GM18870 (cell line): Measurements from ENCODE around the gene UGT2B11.
"Not testable (repeated sequence)": the region's sequence is repeated elsewhere in the genome, so short reads cannot be mapped to it uniquely, and the experiment has no call there.

Experiments
- ATAC-seq: cut with Tn5 transposase; IDR thresholded peaks from one replicate; pipeline ENCODE4 v1.9.1; 2021; ENCODE audit warnings: moderate library complexity; ENCODE audit not compliant: unreplicated experiment

The UGT2B11 gene

GRCh38 chr4:69170233-69171134 is 44.1 kb downstream of the UGT2B11 start:
- ATAC-seq, result peak; percentile 94

GRCh38 chr4:69169171-69169570 is 45.4 kb downstream of the UGT2B11 start:
- not testable (repeated sequence) for ATAC-seq

GRCh38 chr4:69167300-69167699 is 47.2 kb downstream of the UGT2B11 start:
- ATAC-seq, result no peak

GRCh38 chr4:69166376-69166775 is 48.2 kb downstream of the UGT2B11 start:
- ATAC-seq, result not testable (repeated sequence)

- ATAC-seq, result not testable (repeated sequence)
Observed at GRCh38 chr4:69165707-69166106, 48.8 kb downstream of the UGT2B11 start.

GRCh38 chr4:69156913-69157312 is 57.6 kb downstream of the UGT2B11 start:
- no peak for ATAC-seq

GRCh38 chr4:69154021-69154420 is 60.5 kb downstream of the UGT2B11 start:
- ATAC-seq, result no peak
